HCT116 (cell line): ENCODE data around the gene KIF5A. TPM values are rescaled to one million over a fixed set of nuclear protein-coding genes. Genes with fewer than 3 reads are reported as not detected.

Source experiments
- ATAC-seq: fragments of 200-7000 bp; cut with Tn5 transposase; 2 replicates; pipeline ENCODE4 v1.9.1; 2020; ENCODE audit warnings: mild to moderate bottlenecking, moderate library complexity
- BruUV-seq: library from RNA; stranded (reverse); fragments of 400-500 nt; replicated peaks from 2 replicates; lab custom pipeline; 2021; lab: Mats Ljungman, UMichigan
- CTCF ChIA-PET: fragments of 300-600 bp; sonication (Branson Sonifier 250); formaldehyde crosslinking; loops from one replicate; lab custom pipeline; 2021; ENCODE audit warnings: antibody characterized with exemption; lab: Charles Lee
- POLR2A ChIA-PET: fragments of 300-600, 350-600 bp; sonication (Branson Sonifier 250); formaldehyde crosslinking; loops from one replicate; lab custom pipeline; 2021; ENCODE audit warnings: antibody characterized with exemption; lab: Charles Lee
- RAD21 ChIA-PET, 2 experiments: fragments of 300-600 bp; sonication (Branson Sonifier 250); formaldehyde crosslinking; loops; one replicate each; lab custom pipeline; 2023; ENCODE audit warnings: low total read pairs in 2 of 2; ENCODE audit not compliant: uncharacterized antibody in 2 of 2, unreplicated experiment in 2 of 2, low non-redundant PET in 1 of 2; lab: Charles Lee
- DNase-seq: peaks from one replicate; pipeline ENCODE4 v3.0.0-alpha.2; 2010; ENCODE audit warnings: low read depth, low spot score
- H2AFZ ChIP-seq: fragments of 200-600 bp; shearing (Covaris generic), sonication (generic); 2 replicates; pipeline ENCODE4 v1.6.1; 2017; ENCODE audit warnings: low read depth, mixed run types, mixed read lengths, antibody characterized with exemption, low read length; ENCODE audit not compliant: poor library complexity, severe bottlenecking
- H3K27ac ChIP-seq: 2 replicates; pipeline ENCODE4 v1.5.1; 2012; ENCODE audit warnings: low read depth, low read length
- H3K27me3 ChIP-seq: fragments of 200-600 bp; sonication (generic); 2 replicates; pipeline ENCODE4 v1.6.1; 2016; ENCODE audit warnings: mixed run types, low read length, mixed read lengths; ENCODE audit not compliant: insufficient read depth
- H3K36me3 ChIP-seq, 2 experiments: fragments of 200-500 bp in 1 of 2; fragments of 200-600 bp in 1 of 2; sonication (Bioruptor generic) in 1 of 2; sonication (generic) in 1 of 2; 2 replicates each; pipeline versions ENCODE4 v1.5.1 to v1.6.1; 2014 to 2016; ENCODE audit warnings: low read length in 2 of 2, inconsistent platforms in 1 of 2, mixed read lengths in 1 of 2, mixed run types in 1 of 2; ENCODE audit not compliant: insufficient read depth in 2 of 2, control insufficient read depth in 1 of 2
- H3K4me1 ChIP-seq, 2 experiments: fragments of 200-600 bp in 1 of 2; sonication (generic) in 1 of 2; 2 replicates each; pipeline versions ENCODE4 v1.5.1 to v1.6.1; 2012 to 2017; ENCODE audit warnings: low read length in 2 of 2, inconsistent platforms in 1 of 2, mild to moderate bottlenecking in 1 of 2, mixed read lengths in 1 of 2, mixed run types in 1 of 2, moderate library complexity in 1 of 2; ENCODE audit not compliant: insufficient read depth in 2 of 2, control insufficient read depth in 1 of 2
- H3K4me2 ChIP-seq: fragments of 200-600 bp; sonication (generic); 2 replicates; pipeline ENCODE4 v1.6.1; 2017; ENCODE audit warnings: mixed run types, low read length, mixed read lengths
- H3K4me3 ChIP-seq, 2 experiments: fragments of 200-600 bp in 1 of 2; sonication (generic) in 1 of 2; replicated peaks in 1 of 2; 2 replicates each; pipeline ENCODE4 v1.5.1; 2011 to 2016; ENCODE audit warnings: low read length in 2 of 2, control low read depth in 1 of 2, low read depth in 1 of 2, mild to moderate bottlenecking in 1 of 2, mixed read lengths in 1 of 2, mixed run types in 1 of 2
- H3K79me2 ChIP-seq: fragments of 200-600 bp; sonication (generic); 2 replicates; pipeline ENCODE4 v1.6.1; 2017; ENCODE audit warnings: mild to moderate bottlenecking, mixed run types, low read length, moderate library complexity, mixed read lengths; ENCODE audit not compliant: insufficient read depth
- H3K9ac ChIP-seq: fragments of 200-600 bp; sonication (generic); 2 replicates; pipeline ENCODE4 v1.6.1; 2016; ENCODE audit warnings: low read length, mixed read lengths
- H3K9me2 ChIP-seq: fragments of 200-600 bp; sonication (generic), shearing (Covaris generic); 2 replicates; pipeline ENCODE4 v1.6.1; 2017; ENCODE audit warnings: mixed run types, mild to moderate bottlenecking, moderate library complexity; ENCODE audit not compliant: insufficient read depth
- H3K9me3 ChIP-seq, 2 experiments: fragments of 200-500 bp in 1 of 2; fragments of 200-600 bp in 1 of 2; sonication (Bioruptor generic) in 1 of 2; sonication (generic) in 1 of 2; 2 replicates each; pipeline ENCODE4 v1.6.1; 2014 to 2017; ENCODE audit warnings: low read length in 2 of 2, mixed read lengths in 2 of 2, inconsistent platforms in 1 of 2, low read depth in 1 of 2, mild to moderate bottlenecking in 1 of 2, mixed run types in 1 of 2, moderate library complexity in 1 of 2; ENCODE audit not compliant: control insufficient read depth in 1 of 2, insufficient read depth in 1 of 2
- H4K20me1 ChIP-seq: fragments of 200-600 bp; sonication (generic), shearing (Covaris generic); 2 replicates; pipeline ENCODE4 v1.6.1; 2017; ENCODE audit warnings: mixed run types, mild to moderate bottlenecking, moderate library complexity; ENCODE audit not compliant: insufficient read depth
- CBX3 ChIP-seq: IDR thresholded peaks from 2 replicates; pipeline ENCODE4 v1.6.1; 2012; ENCODE audit warnings: low read depth
- CEBPB ChIP-seq: IDR thresholded peaks from 2 replicates; pipeline ENCODE4 v1.6.1; 2012; ENCODE audit warnings: low read depth
- FOSL1 ChIP-seq: IDR thresholded peaks from 2 replicates; pipeline ENCODE4 v1.6.1; 2012; ENCODE audit warnings: low read depth
- POLR2A ChIP-seq: IDR thresholded peaks from 2 replicates; pipeline ENCODE4 v1.7.0; 2011; ENCODE audit warnings: borderline replicate concordance; ENCODE audit not compliant: insufficient read depth, insufficient read length; ENCODE audit errors: extremely low read depth
- POLR2AphosphoS5 ChIP-seq: IDR thresholded peaks from 2 replicates; pipeline ENCODE4 v1.6.1; 2011; ENCODE audit warnings: mild to moderate bottlenecking, low read depth, low read length, moderate library complexity
- TCF7L2 ChIP-seq: IDR thresholded peaks from 2 replicates; pipeline ENCODE4 v1.7.0; 2011; ENCODE audit warnings: borderline replicate concordance, inconsistent platforms; ENCODE audit not compliant: insufficient read depth, insufficient read length; ENCODE audit errors: extremely low read depth
- YY1 ChIP-seq: IDR thresholded peaks from 2 replicates; pipeline ENCODE4 v1.6.1; 2011; ENCODE audit warnings: low read length, low read depth, moderate library complexity, mild to moderate bottlenecking; ENCODE audit not compliant: insufficient replicate concordance; ENCODE audit errors: extremely low read depth
- ZFX ChIP-seq: fragments of 450-650 bp; IDR thresholded peaks from 2 replicates; pipeline ENCODE4 v1.6.1; 2017
- ZNF274 ChIP-seq: fragments of 200-500 bp; sonication (Bioruptor generic); IDR thresholded peaks from 2 replicates; pipeline ENCODE4 v1.6.1; 2014; ENCODE audit warnings: mild to moderate bottlenecking, low read depth, low read length, inconsistent platforms
- intact Hi-C: fragments of 100-400 bp; cut with micrococcal nuclease; formaldehyde crosslinking; loops from 2 replicates; pipeline ENCODE4 v1.10.0; 2022
- total RNA-seq: library from RNA; stranded (reverse); gene quantifications from one replicate; pipeline ENCODE4 v1.2.1, GENCODE V29; 2021; ENCODE audit not compliant: unreplicated experiment

Gene KIF5A
- total RNA-seq, 1 experiment from 2014 or later = 5.2 TPM

DNA sequence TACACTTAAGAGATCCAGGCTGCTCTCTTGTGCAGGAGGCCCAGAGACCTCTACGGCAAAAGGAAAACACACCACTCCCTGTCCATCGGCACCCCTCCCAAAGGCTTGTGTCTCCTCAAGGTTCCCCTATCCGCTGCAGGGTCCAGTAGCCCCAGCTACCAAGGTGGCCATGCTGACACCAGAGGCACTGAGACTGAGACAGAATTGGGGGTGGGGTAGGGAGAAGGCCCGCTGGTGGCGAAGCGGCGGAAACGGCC lies 30.1 kb upstream of the KIF5A start:
- Histone ChIP-seq H4K20me1 (peaks cover 7% of the 10 kb centered on the region; the same call in 1 of the 2 replicates), H3K4me3 (peak overlapping the region; percentile 79 to 88), H3K9ac (peak overlapping the region; percentile 80), H3K9me3 (no peaks in the 10 kb centered on the region), H3K27ac (peak overlapping the region; percentile 79), H2AFZ (no peak overlapping the region), H3K4me1 (peaks cover 24 to 53% of the 10 kb centered on the region in 2 experiments), H3K4me2 (peak overlapping the region; percentile 94), H3K79me2 (peaks cover 62% of the 10 kb centered on the region), H3K36me3 (peaks cover 26 to 41% of the 10 kb centered on the region in 2 experiments), H3K27me3 (no peaks in the 10 kb centered on the region), H3K9me2 (no peaks in the 10 kb centered on the region)
- BruUV-seq = no TSS peak
- ATAC-seq = no peak
- CTCF ChIA-PET = no interaction called here
- DNase-seq = no peak
- intact Hi-C loops = no loop called here
- POLR2A ChIA-PET = interaction anchor here (1.4 to 2.0 kb wide), 3 partner anchors 8 to 39 kb away, joined by 3 to 7 read pairs (median 4); partner anchors contain the start of gene DCTN2
- RAD21 ChIA-PET = no interaction called here
- TF ChIP-seq CEBPB = no peak
- no peak for TF ChIP-seq ZNF274

DNA sequence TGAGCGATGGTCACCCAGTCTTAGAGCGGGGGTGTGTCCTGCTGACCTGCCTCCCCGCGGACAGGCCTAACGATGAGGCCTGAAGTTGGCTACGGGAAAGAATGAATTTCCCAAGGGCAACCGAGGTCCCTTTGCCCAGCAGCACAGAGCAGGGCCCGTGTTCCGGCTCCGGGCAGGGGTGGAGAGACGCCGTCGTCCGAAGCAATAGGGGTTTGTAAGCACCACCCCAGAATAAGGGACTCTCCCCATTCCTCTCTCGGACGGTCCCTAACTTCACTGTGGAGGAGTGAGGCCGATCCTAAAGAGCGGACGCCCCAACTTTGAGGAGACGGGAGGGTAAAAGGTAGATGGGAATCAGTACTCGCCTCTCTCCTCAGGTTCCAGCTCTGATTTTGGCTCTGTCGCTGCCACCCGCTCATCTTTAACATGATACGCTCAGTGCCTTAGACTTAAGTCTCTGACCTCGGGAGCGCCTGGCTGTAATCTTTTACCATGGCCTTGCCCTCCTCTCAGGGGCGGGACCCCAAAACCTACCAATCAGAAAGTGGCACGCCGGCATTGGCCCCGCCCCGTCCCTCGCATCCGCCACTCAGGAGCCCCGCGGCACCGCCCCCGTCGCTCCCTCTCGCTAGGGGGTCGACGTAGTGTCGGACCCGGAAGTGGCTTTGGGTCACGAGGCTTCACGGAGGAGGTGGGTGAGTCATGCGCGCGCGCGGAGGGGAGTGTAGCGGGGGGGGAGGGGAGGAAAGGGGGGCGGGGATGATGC lies 29.6 kb upstream of the KIF5A start, which contains the start of gene DDIT3:
Gene DDIT3 (minus strand): TSS at position 462 of the 766 bp plus-strand sequence. CDS start 3,108 bp downstream, outside the sequence.
- Histone ChIP-seq H2AFZ (no peak within 1 kb of the TSS), H3K4me2 (peak within 1 kb of the TSS; percentile 94), H3K9me3 (no peaks in the 10 kb centered on the region), H4K20me1 (peaks cover 7% of the 10 kb centered on the region; the same call in 1 of the 2 replicates), H3K27ac (peak within 1 kb of the TSS; percentile 85), H3K4me3 (peak within 1 kb of the TSS; percentile 79 to 88), H3K79me2 (peaks cover 64% of the 10 kb centered on the region), H3K9ac (peak within 1 kb of the TSS; percentile 80), H3K27me3 (no peaks in the 10 kb centered on the region), H3K36me3 (peaks cover 22 to 41% of the 10 kb centered on the region in 2 experiments), H3K9me2 (no peaks in the 10 kb centered on the region), H3K4me1 (peaks cover 24 to 56% of the 10 kb centered on the region in 2 experiments)
- CTCF ChIA-PET = interaction anchor here (0.7 kb wide), 1 partner anchor 834 kb away, joined by 3 read pairs; no protein-coding TSS in a partner anchor
- ATAC-seq (peak; percentile 78), DNase-seq (peak; percentile 97)
- RAD21 ChIA-PET = no interaction called here
- POLR2A ChIA-PET = interaction anchor here (0.9 to 2.0 kb wide), 5 partner anchors 8 to 40 kb away, joined by 3 to 7 read pairs (median 3); partner anchors contain the start of gene DCTN2
- BruUV-seq = TSS peak; percentile 69
- TF ChIP-seq ZFX = peak; percentile 71; the same call in 1 of the 2 replicates
- TF ChIP-seq FOSL1 = no peak
- TF ChIP-seq POLR2AphosphoS5 = peak; percentile 100
- peak; percentile 99 for TF ChIP-seq POLR2A
- TF ChIP-seq TCF7L2 = peak; percentile 2
- TF ChIP-seq CBX3 = no peak
- TF ChIP-seq YY1 = peak; percentile 64
- intact Hi-C loops = no loop called here
